Measurements from ENCODE around the gene GADD45A. TPM values are rescaled to one million over a fixed set of nuclear protein-coding genes. Genes with fewer than 3 reads are reported as not detected.

Gene GADD45A
- polyA plus RNA-seq, 1 of the 3 experiments (the other 2 are of a cell fraction), result 164 TPM

- peak; percentile 33 for TF ChIP-seq PBX3 (IDR thresholded peaks at IDR 0.05)
- TF ChIP-seq EZH2phosphoT487 (IDR thresholded peaks at IDR 0.05; ENCODE audit: borderline replicate concordance, low read depth), result no peak
- TF ChIP-seq, protein P1, sequence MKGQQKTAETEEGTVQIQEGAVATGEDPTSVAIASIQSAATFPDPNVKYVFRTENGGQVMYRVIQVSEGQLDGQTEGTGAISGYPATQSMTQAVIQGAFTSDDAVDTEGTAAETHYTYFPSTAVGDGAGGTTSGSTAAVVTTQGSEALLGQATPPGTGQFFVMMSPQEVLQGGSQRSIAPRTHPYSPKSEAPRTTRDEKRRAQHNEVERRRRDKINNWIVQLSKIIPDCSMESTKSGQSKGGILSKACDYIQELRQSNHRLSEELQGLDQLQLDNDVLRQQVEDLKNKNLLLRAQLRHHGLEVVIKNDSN (IDR thresholded peaks at IDR 0.05; ENCODE audit: borderline replicate concordance, low read depth), result no peak; the same call in 1 of the 2 replicates
- no peak for TF ChIP-seq ELF1 (IDR thresholded peaks at IDR 0.05)
- no peak; the same call in 1 of the 2 replicates for TF ChIP-seq JUND (IDR thresholded peaks at IDR 0.05)
- TF ChIP-seq IRF3 (IDR thresholded peaks at IDR 0.05; ENCODE audit: low read depth, low read length), result no peak
- TF ChIP-seq USF2 (IDR thresholded peaks at IDR 0.05; ENCODE audit: borderline replicate concordance, low read depth, low read length), result no peak
Measured at GRCh38 chr1:67685067-67685557, at the start of gene GADD45A (continued).

DNA sequence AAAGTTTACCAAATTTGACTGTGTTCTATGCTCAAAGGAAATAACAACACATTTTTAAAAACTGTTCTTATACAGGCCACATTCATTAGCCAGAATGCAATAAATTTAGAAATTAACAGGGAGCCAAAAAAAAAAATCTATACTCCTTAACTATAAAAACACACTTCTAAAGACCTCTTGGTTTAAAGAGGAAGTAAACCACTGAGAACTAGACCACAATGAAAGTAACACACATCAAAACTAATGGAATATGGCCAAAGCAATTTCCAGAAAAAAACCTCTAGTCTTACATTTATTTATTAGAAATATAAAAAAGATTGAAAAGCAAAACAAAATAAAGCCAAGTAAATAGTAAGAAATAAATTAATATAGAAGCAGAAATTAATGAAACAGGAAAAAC is 48.9 kb upstream of the GADD45A start:
- TF ChIP-seq RFX5 (IDR thresholded peaks at IDR 0.05; ENCODE audit: low read length) (no peak), NRF1 (IDR thresholded peaks at IDR 0.05; ENCODE audit: low read depth, low read length) (no peak), MEF2A (IDR thresholded peaks at IDR 0.05; ENCODE audit: borderline replicate concordance, low read depth) (no peak), RCOR1 (IDR thresholded peaks at IDR 0.05; ENCODE audit: low read length) (no peak), NFIC (IDR thresholded peaks at IDR 0.05; ENCODE audit: borderline replicate concordance) (no peak)

GRCh38 chr1:67639361-67639760 is 45.6 kb upstream of the GADD45A start:
- H3F3A ChIP-seq (replicated peaks; ENCODE audit: insufficient read depth), result no peaks in the 10 kb centered on the region
- H3K9me3 ChIP-seq, result no peaks in the 10 kb centered on the region
- H2AFZ ChIP-seq (ENCODE audit: low read depth), result no peak overlapping the region
- no peak overlapping the region for H3K27ac ChIP-seq (ENCODE audit: low read depth in 2 of 2, low read length in 1 of 2)
- H4K20me1 ChIP-seq (ENCODE audit: insufficient read depth), result no peaks in the 10 kb centered on the region
- H3K4me3 ChIP-seq (ENCODE audit: low read depth in 2 of 2, low read length in 1 of 2), result no peak overlapping the region
- H3K9me2 ChIP-seq, result no peaks in the 10 kb centered on the region
- H3K36me3 ChIP-seq (replicated peaks in 1 of 2; ENCODE audit: control insufficient read depth in 1 of 2, insufficient read depth in 2 of 2, low read length in 1 of 2), result no peaks in the 10 kb centered on the region
- H3K4me2 ChIP-seq, result no peak overlapping the region
- WGBS (ENCODE audit: low lambda C conversion rate), result 89% methylated on average over 6 of the region's 6 CpGs
- H3K4me1 ChIP-seq (ENCODE audit: control insufficient read depth in 1 of 2, insufficient read depth in 2 of 2, low read depth in 1 of 2, low read length in 1 of 2), result peaks cover 0 to 10% of the 10 kb centered on the region in 2 experiments; a peak in 3 of 4 replicates
- POLR2A ChIA-PET, result no interaction called here
- H3K27me3 ChIP-seq (ENCODE audit: insufficient read depth), result no peaks in the 10 kb centered on the region
- H3K79me2 ChIP-seq (ENCODE audit: insufficient read depth), result no peaks in the 10 kb centered on the region
- no peak overlapping the region for H3K9ac ChIP-seq
- CTCF ChIA-PET, result interaction anchor here (0.7 to 2.0 kb wide), 3 partner anchors 78 to 122 kb away, joined by 3 to 9 read pairs (median 5); no protein-coding TSS in a partner anchor
- DNase-seq, result no peak
- TF ChIP-seq JUND (IDR thresholded peaks at IDR 0.05), result no peak
- no peak for TF ChIP-seq RAD21 (IDR thresholded peaks at IDR 0.05; ENCODE audit: low read length)
- TF ChIP-seq PBX3 (IDR thresholded peaks at IDR 0.05), result no peak

More for the DNA sequence above, 48.9 kb upstream of the GADD45A start:
- Histone ChIP-seq H3K9ac (no peak overlapping the region), H3K4me2 (no peak overlapping the region), H3K9me3 (no peaks in the 10 kb centered on the region), H3F3A (replicated peaks; ENCODE audit: insufficient read depth) (no peaks in the 10 kb centered on the region), H3K36me3 (replicated peaks in 1 of 2; ENCODE audit: control insufficient read depth in 1 of 2, insufficient read depth in 2 of 2, low read length in 1 of 2) (no peaks in the 10 kb centered on the region), H3K27ac (ENCODE audit: low read depth in 2 of 2, low read length in 1 of 2) (no peak overlapping the region), H2AFZ (ENCODE audit: low read depth) (no peak overlapping the region), H3K27me3 (ENCODE audit: insufficient read depth) (no peaks in the 10 kb centered on the region), H3K4me1 (ENCODE audit: control insufficient read depth in 1 of 2, insufficient read depth in 2 of 2, low read depth in 1 of 2, low read length in 1 of 2) (peaks cover 0 to 16% of the 10 kb centered on the region in 2 experiments; a peak in 2 of 4 replicates), H4K20me1 (ENCODE audit: insufficient read depth) (no peaks in the 10 kb centered on the region), H3K4me3 (ENCODE audit: low read depth in 2 of 2, low read length in 1 of 2) (no peak overlapping the region), H3K79me2 (ENCODE audit: insufficient read depth) (no peaks in the 10 kb centered on the region), H3K9me2 (no peaks in the 10 kb centered on the region)
- no peak for DNase-seq
- ChIA-PET POLR2A (no interaction called here), CTCF (no interaction called here)

Data from SK-N-SH (cell line).